PC-9 (cell line): Measurements from ENCODE around the gene ZNF516. TPM values are rescaled to one million over a fixed set of nuclear protein-coding genes. Genes with fewer than 3 reads are reported as not detected.

Source experiments
- Bru-seq: library from RNA; stranded (reverse); fragments of 400-500 nt; gene quantifications from one replicate; lab custom pipeline; 2021; lab: Mats Ljungman, UMichigan
- BruChase-seq, 2 experiments: library from RNA; stranded (reverse); fragments of 400-500 nt; gene quantifications; one replicate each; lab custom pipeline; 2021; lab: Mats Ljungman, UMichigan
- BruUV-seq: library from RNA; stranded (reverse); fragments of 400-500 nt; replicated peaks from 2 replicates; lab custom pipeline; 2021; lab: Mats Ljungman, UMichigan
- CTCF ChIA-PET: fragments of 300-600 bp; sonication (Branson Sonifier 250); formaldehyde crosslinking; loops from one replicate; lab custom pipeline; 2022; ENCODE audit warnings: antibody characterized with exemption; lab: Charles Lee
- POLR2A ChIA-PET: fragments of 300-600 bp; sonication (Branson Sonifier 250); formaldehyde crosslinking; loops from one replicate; lab custom pipeline; 2022; ENCODE audit warnings: antibody characterized with exemption; ENCODE audit not compliant: unreplicated experiment; lab: Charles Lee
- DNase-seq, 2 experiments: peaks; one replicate each; pipeline versions ENCODE4 v3.0.0 to v3.0.0-alpha.2; 2015 to 2022; ENCODE audit warnings: mixed read lengths in 1 of 2
- H2AFZ ChIP-seq: fragments of 200-600 bp; sonication (generic); 2 replicates; pipeline ENCODE4 v1.8.1; 2017; ENCODE audit warnings: antibody characterized with exemption
- H3F3A ChIP-seq: fragments of 200-600 bp; sonication (generic); 2 replicates; pipeline ENCODE4 v1.8.1; 2017; ENCODE audit warnings: antibody characterized with exemption, mild to moderate bottlenecking, low read depth; ENCODE audit not compliant: insufficient read depth
- H3K27ac ChIP-seq: fragments of 200-600 bp; sonication (generic); 2 replicates; pipeline ENCODE4 v1.6.1; 2016; ENCODE audit warnings: mixed run types
- H3K27me3 ChIP-seq: fragments of 200-600 bp; sonication (generic); 2 replicates; pipeline ENCODE4 v1.6.1; 2016; ENCODE audit warnings: low read depth, mixed run types; ENCODE audit not compliant: insufficient read depth
- H3K36me3 ChIP-seq: fragments of 200-600 bp; sonication (generic); 2 replicates; pipeline ENCODE4 v1.6.1; 2016; ENCODE audit warnings: low read depth, mixed run types
- H3K4me1 ChIP-seq: fragments of 200-600 bp; sonication (generic); replicated peaks from 2 replicates; pipeline ENCODE4 v1.6.1; 2016; ENCODE audit warnings: mixed run types; ENCODE audit not compliant: insufficient read depth
- H3K4me2 ChIP-seq: fragments of 200-600 bp; sonication (generic); 2 replicates; pipeline ENCODE4 v1.6.1; 2017; ENCODE audit warnings: mixed run types
- H3K4me3 ChIP-seq: fragments of 200-600 bp; sonication (generic); 2 replicates; pipeline ENCODE4 v1.6.1; 2016; ENCODE audit warnings: mixed run types
- H3K79me2 ChIP-seq: fragments of 200-600 bp; sonication (generic); 2 replicates; pipeline ENCODE4 v1.6.1; 2017; ENCODE audit warnings: low read depth, mixed run types
- H3K9me2 ChIP-seq: fragments of 200-600 bp; sonication (generic); 2 replicates; pipeline ENCODE4 v1.8.1; 2017; ENCODE audit warnings: mild to moderate bottlenecking; ENCODE audit not compliant: insufficient read depth
- H3K9me3 ChIP-seq: fragments of 200-600 bp; sonication (generic); 2 replicates; pipeline ENCODE4 v1.8.1; 2016; ENCODE audit warnings: low read depth; ENCODE audit not compliant: insufficient read depth
- H4K20me1 ChIP-seq: fragments of 200-600 bp; sonication (generic); 2 replicates; pipeline ENCODE4 v1.8.1; 2017; ENCODE audit not compliant: insufficient read depth
- EZH2 ChIP-seq: fragments of 200-600 bp; sonication (generic); IDR thresholded peaks from 2 replicates; pipeline ENCODE4 v1.8.0; 2017; ENCODE audit warnings: antibody characterized with exemption, low read depth
- intact Hi-C: fragments of 100-400 bp; cut with micrococcal nuclease; formaldehyde crosslinking; loops from one replicate; pipeline ENCODE4 v1.10.0; 2022; ENCODE audit not compliant: unreplicated experiment
- long read RNA-seq: library from polyadenylated mRNA; stranded (forward); transcript quantifications from one replicate; pipeline ENCODE4 v2.0.0, GENCODE V29; 2022
- total RNA-seq: library from RNA; stranded (reverse); gene quantifications from 2 replicates; pipeline ENCODE4 v1.2.3, GENCODE V29; 2021
- TF ChIP-seq, protein P1 (sequence below): fragments of 200-600 bp; sonication (generic); conservative IDR thresholded peaks from 2 replicates; pipeline ENCODE4 v1.6.1; 2017; ENCODE audit warnings: mixed run types, antibody characterized with exemption, mild to moderate bottlenecking, moderate library complexity

The ZNF516 gene, protein sequence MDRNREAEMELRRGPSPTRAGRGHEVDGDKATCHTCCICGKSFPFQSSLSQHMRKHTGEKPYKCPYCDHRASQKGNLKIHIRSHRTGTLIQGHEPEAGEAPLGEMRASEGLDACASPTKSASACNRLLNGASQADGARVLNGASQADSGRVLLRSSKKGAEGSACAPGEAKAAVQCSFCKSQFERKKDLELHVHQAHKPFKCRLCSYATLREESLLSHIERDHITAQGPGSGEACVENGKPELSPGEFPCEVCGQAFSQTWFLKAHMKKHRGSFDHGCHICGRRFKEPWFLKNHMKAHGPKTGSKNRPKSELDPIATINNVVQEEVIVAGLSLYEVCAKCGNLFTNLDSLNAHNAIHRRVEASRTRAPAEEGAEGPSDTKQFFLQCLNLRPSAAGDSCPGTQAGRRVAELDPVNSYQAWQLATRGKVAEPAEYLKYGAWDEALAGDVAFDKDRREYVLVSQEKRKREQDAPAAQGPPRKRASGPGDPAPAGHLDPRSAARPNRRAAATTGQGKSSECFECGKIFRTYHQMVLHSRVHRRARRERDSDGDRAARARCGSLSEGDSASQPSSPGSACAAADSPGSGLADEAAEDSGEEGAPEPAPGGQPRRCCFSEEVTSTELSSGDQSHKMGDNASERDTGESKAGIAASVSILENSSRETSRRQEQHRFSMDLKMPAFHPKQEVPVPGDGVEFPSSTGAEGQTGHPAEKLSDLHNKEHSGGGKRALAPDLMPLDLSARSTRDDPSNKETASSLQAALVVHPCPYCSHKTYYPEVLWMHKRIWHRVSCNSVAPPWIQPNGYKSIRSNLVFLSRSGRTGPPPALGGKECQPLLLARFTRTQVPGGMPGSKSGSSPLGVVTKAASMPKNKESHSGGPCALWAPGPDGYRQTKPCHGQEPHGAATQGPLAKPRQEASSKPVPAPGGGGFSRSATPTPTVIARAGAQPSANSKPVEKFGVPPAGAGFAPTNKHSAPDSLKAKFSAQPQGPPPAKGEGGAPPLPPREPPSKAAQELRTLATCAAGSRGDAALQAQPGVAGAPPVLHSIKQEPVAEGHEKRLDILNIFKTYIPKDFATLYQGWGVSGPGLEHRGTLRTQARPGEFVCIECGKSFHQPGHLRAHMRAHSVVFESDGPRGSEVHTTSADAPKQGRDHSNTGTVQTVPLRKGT
- total RNA-seq = 31.5 and 32.7 TPM in 2 replicates
- percentile 75 among the genes with signal in this experiment for Bru-seq, nascent RNA
- percentile 80 among the genes with signal in this experiment for BruChase-seq, experiment 1, labeled RNA remaining after a 2-hour chase
- BruChase-seq, experiment 2, labeled RNA remaining after a 6-hour chase = percentile 59 among the genes with signal in this experiment
- long read RNA-seq, partial matches to known transcripts = 2 of 4 reads
- long read RNA-seq, other reads (novel, unspliced or antisense) = 2 of 4 reads

DNA sequence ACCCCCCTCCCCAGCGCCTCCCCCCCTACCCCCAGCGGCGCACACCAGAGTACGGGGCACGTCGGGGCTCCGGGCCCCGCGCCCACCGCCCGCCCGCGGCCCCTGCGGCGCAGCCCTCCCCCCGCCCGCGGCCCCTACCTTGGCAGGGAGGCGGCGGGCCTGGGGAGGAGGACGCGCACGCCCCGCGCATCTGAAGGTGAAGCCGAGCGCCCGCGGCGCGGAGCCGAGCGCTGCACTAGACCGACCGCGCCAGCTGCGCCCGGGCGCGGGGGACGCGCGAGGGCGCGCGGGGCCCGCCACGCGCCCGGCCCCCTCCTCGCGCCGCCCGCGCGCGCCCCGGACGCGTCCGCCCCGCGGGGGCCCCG lies at the start of gene ZNF516:
Gene ZNF516, minus strand, starts transcription at position 237 of the 365 bp plus-strand sequence. CDS start 52,188 bp downstream, outside the sequence.
- Histone ChIP-seq H3K4me1 (peaks cover 6% of the 10 kb centered on the region), H3K27me3 (no peaks in the 10 kb centered on the region), H4K20me1 (peaks cover 7% of the 10 kb centered on the region; the same call in 1 of the 2 replicates), H3K4me3 (peak within 1 kb of the TSS; percentile 92), H3K4me2 (peak within 1 kb of the TSS; percentile 91), H3K79me2 (peaks cover 24% of the 10 kb centered on the region), H3F3A (peaks cover 25% of the 10 kb centered on the region), H3K36me3 (no peaks in the 10 kb centered on the region), H3K27ac (peak within 1 kb of the TSS; percentile 55), H3K9me2 (no peaks in the 10 kb centered on the region), H2AFZ (peak within 1 kb of the TSS; percentile 89), H3K9me3 (no peaks in the 10 kb centered on the region)
- intact Hi-C loops = loop anchor here (2.0 kb wide), 1 partner anchor 64 kb away; no protein-coding TSS in a partner anchor
- ChIA-PET CTCF (interaction anchor here (0.7 kb wide), 1 partner anchor 70 kb away, joined by 4 read pairs; no protein-coding TSS in a partner anchor), POLR2A (no interaction called here)
- DNase-seq = no peak
- no peak for TF ChIP-seq EZH2
- TF ChIP-seq, protein P1, sequence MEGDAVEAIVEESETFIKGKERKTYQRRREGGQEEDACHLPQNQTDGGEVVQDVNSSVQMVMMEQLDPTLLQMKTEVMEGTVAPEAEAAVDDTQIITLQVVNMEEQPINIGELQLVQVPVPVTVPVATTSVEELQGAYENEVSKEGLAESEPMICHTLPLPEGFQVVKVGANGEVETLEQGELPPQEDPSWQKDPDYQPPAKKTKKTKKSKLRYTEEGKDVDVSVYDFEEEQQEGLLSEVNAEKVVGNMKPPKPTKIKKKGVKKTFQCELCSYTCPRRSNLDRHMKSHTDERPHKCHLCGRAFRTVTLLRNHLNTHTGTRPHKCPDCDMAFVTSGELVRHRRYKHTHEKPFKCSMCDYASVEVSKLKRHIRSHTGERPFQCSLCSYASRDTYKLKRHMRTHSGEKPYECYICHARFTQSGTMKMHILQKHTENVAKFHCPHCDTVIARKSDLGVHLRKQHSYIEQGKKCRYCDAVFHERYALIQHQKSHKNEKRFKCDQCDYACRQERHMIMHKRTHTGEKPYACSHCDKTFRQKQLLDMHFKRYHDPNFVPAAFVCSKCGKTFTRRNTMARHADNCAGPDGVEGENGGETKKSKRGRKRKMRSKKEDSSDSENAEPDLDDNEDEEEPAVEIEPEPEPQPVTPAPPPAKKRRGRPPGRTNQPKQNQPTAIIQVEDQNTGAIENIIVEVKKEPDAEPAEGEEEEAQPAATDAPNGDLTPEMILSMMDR = no peak
- BruUV-seq = no TSS peak

DNA sequence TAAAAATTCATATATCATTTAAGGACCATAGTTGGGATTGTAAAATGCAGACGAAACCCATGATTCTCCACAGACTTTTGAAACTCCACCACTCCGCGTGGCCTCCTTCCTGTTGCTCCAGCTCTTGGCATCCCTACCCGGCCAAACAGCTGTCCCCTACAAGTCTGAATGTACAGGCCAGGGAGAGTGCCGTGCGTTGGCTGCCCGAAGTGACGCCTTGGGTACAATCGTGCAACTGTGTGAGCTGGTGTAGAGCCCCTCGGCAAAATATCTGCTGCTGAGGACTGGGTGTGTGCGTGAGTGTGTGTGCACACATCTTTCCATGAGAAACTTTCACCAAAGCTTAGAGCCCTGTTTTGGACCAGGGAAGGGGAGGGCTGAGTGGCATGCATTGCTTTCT lies 43.8 kb upstream of the ZNF516 start:
- TF ChIP-seq, protein P1 = no peak
- TF ChIP-seq EZH2 = no peak
- BruUV-seq = no TSS peak
- DNase-seq = no peak
- Histone ChIP-seq H3K27me3 (no peaks in the 10 kb centered on the region), H2AFZ (no peak overlapping the region), H3K79me2 (no peaks in the 10 kb centered on the region), H3K9me2 (no peaks in the 10 kb centered on the region), H3K4me3 (no peak overlapping the region), H3K9me3 (no peaks in the 10 kb centered on the region), H3K36me3 (no peaks in the 10 kb centered on the region), H4K20me1 (no peaks in the 10 kb centered on the region), H3K4me1 (no peaks in the 10 kb centered on the region), H3K4me2 (no peak overlapping the region), H3K27ac (no peak overlapping the region), H3F3A (no peaks in the 10 kb centered on the region)
- ChIA-PET POLR2A (no interaction called here), CTCF (no interaction called here)
- intact Hi-C loops = no loop called here
